GM19467 (cell line): ENCODE measurements around the gene SHISAL1.
"Not testable (repeated sequence)": the region's sequence is repeated elsewhere in the genome, so short reads cannot be mapped to it uniquely, and the experiment has no call there.

ENCODE experiments used
- ATAC-seq: cut with Tn5 transposase; IDR thresholded peaks from one replicate; pipeline ENCODE4 v1.9.1; 2021; ENCODE audit warnings: mild to moderate bottlenecking, moderate library complexity; ENCODE audit not compliant: unreplicated experiment

Gene SHISAL1

GRCh38 chr22:44244265-44244822 is 68.4 kb downstream of the SHISAL1 start:
- no peak for ATAC-seq

GRCh38 chr22:44243761-44244160 is 69.0 kb downstream of the SHISAL1 start:
- ATAC-seq = no peak

- no peak for ATAC-seq
Observed at GRCh38 chr22:44242946-44243724, 69.6 kb downstream of the SHISAL1 start.

GRCh38 chr22:44241121-44241520 is 71.6 kb downstream of the SHISAL1 start:
- not testable (repeated sequence) for ATAC-seq

- ATAC-seq = no peak
Observed at GRCh38 chr22:44237290-44237689, 75.5 kb downstream of the SHISAL1 start.

- ATAC-seq = not testable (repeated sequence)
Observed at GRCh38 chr22:44234372-44234771, 78.4 kb downstream of the SHISAL1 start.

GRCh38 chr22:44231233-44231632 is 81.5 kb downstream of the SHISAL1 start:
- ATAC-seq = no peak

- ATAC-seq = no peak
Observed at GRCh38 chr22:44229809-44230208, 82.9 kb downstream of the SHISAL1 start.

GRCh38 chr22:44229331-44229730 is 83.4 kb downstream of the SHISAL1 start:
- no peak for ATAC-seq

- no peak for ATAC-seq
Observed at GRCh38 chr22:44225812-44226211, 86.9 kb downstream of the SHISAL1 start.

GRCh38 chr22:44225091-44225689 is 87.6 kb downstream of the SHISAL1 start:
- ATAC-seq = no peak

- ATAC-seq = no peak
Observed at GRCh38 chr22:44224166-44224565, 88.6 kb downstream of the SHISAL1 start.

GRCh38 chr22:44221710-44222475 is 90.9 kb downstream of the SHISAL1 start:
- ATAC-seq = no peak

GRCh38 chr22:44220727-44221680 is 91.7 kb downstream of the SHISAL1 start:
- no peak for ATAC-seq

- no peak for ATAC-seq
Observed at GRCh38 chr22:44219101-44219870, 93.5 kb downstream of the SHISAL1 start.

GRCh38 chr22:44218071-44218470 is 94.7 kb downstream of the SHISAL1 start:
- ATAC-seq = no peak

GRCh38 chr22:44217346-44217745 is 95.4 kb downstream of the SHISAL1 start:
- no peak for ATAC-seq

- ATAC-seq = no peak
Observed at GRCh38 chr22:44215287-44215686, 97.5 kb downstream of the SHISAL1 start.

GRCh38 chr22:44214764-44215163 is 98.0 kb downstream of the SHISAL1 start:
- no peak for ATAC-seq

GRCh38 chr22:44214187-44214586 is 98.6 kb downstream of the SHISAL1 start:
- no peak for ATAC-seq
